Measurements from ENCODE around the gene DNASE1L2. TPM values are rescaled to one million over a fixed set of nuclear protein-coding genes. Genes with fewer than 3 reads are reported as not detected.

The DNASE1L2 gene
- total RNA-seq, 1 experiment from 2014 or later: 1.9 TPM

DNA sequence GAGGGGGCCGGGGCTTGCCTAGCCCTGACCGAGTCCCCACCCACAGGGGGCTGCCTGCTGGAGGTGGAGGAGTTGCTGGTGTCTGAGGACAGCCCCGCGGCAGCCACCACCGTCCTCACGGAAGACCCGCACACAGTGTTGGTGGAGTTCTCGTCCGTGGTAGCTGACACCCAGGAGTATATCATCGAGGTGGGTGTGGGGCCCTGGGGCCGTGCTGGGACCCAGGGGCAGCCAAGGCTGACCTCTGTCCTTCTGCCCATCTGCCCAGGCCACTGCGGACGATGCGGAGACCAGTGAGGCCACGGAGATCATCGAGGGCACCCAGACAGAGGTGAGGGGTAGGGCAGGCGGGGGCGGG lies 1.5 kb upstream of the DNASE1L2 start (continued):
- TF ChIP-seq SRF (IDR thresholded peaks at IDR 0.05; ENCODE audit: low read depth) (no peak), POLR2AphosphoS5 (IDR thresholded peaks at IDR 0.05; ENCODE audit: low read depth, low read length) (no peak)

DNA sequence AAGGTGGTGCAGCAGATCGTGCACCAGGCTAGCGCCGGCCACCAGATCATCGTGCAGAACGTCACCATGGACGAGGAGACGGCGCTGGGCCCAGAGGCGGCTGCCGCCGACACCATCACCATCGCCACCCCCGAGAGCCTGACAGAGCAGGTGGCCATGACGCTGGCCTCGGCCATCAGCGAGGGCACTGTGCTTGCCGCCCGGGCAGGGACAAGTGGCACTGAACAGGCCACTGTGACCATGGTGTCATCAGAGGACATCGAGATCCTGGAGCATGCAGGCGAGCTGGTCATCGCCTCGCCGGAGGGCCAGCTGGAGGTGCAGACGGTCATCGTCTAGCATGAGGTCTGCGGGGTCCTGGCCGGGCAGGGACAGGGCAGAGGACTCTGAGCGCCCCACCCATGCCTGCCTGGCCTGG lies 1.0 kb upstream of the DNASE1L2 start:
- Histone ChIP-seq H2AFZ (ENCODE audit: low read depth, low read length, poor library complexity, severe bottlenecking) (no peak overlapping the region), H3K4me2 (ENCODE audit: low read length) (no peak overlapping the region), H3K36me3 (ENCODE audit: control insufficient read depth in 1 of 2, insufficient read depth in 2 of 2, low read length in 2 of 2) (peaks cover 3% of the 10 kb centered on the region in 2 experiments; a peak in 1 of 4 replicates), H3K9me2 (ENCODE audit: insufficient read depth) (no peaks in the 10 kb centered on the region), H3K27ac (ENCODE audit: low read depth, low read length) (no peak overlapping the region; the same call in 1 of the 2 replicates), H3K79me2 (ENCODE audit: insufficient read depth, low read length) (no peaks in the 10 kb centered on the region), H3K4me1 (ENCODE audit: control insufficient read depth in 1 of 2, insufficient read depth in 2 of 2, low read length in 2 of 2) (peaks cover 0 to 14% of the 10 kb centered on the region in 2 experiments; a peak in 2 of 4 replicates), H4K20me1 (ENCODE audit: insufficient read depth) (no peaks in the 10 kb centered on the region), H3K9me3 (ENCODE audit: control insufficient read depth in 1 of 2, insufficient read depth in 1 of 2, low read depth in 1 of 2, low read length in 2 of 2) (no peaks in the 10 kb centered on the region), H3K27me3 (ENCODE audit: insufficient read depth, low read length) (no peaks in the 10 kb centered on the region), H3K9ac (ENCODE audit: low read length) (no peak overlapping the region), H3K4me3 (replicated peaks in 1 of 2; ENCODE audit: low read depth in 1 of 2, low read length in 2 of 2) (no peak overlapping the region)
- no peak for DNase-seq (ENCODE audit: low read depth, low spot score)
- ChIA-PET RAD21 (ENCODE audit: low non-redundant PET in 1 of 2, low total read pairs in 2 of 2, uncharacterized antibody in 2 of 2, unreplicated experiment in 2 of 2) (no interaction called here), CTCF (no interaction called here), POLR2A (interaction anchor here (1.2 kb wide), 1 partner anchor 16 kb away, joined by 3 read pairs; the partner anchor contains the start of gene ECI1)
- ATAC-seq: no peak
- TF ChIP-seq TCF7L2 (IDR thresholded peaks at IDR 0.05; ENCODE audit: borderline replicate concordance, extremely low read depth, insufficient read depth, insufficient read length) (no peak), SRF (IDR thresholded peaks at IDR 0.05; ENCODE audit: low read depth) (no peak), ELF1 (IDR thresholded peaks at IDR 0.05; ENCODE audit: borderline replicate concordance, low read depth) (no peak), CEBPB (IDR thresholded peaks at IDR 0.05; ENCODE audit: low read depth) (no peak), RAD21 (IDR thresholded peaks at IDR 0.05; ENCODE audit: low read depth) (no peak), EZH2phosphoT487 (IDR thresholded peaks at IDR 0.05; ENCODE audit: borderline replicate concordance) (no peak), POLR2A (IDR thresholded peaks at IDR 0.05; ENCODE audit: borderline replicate concordance, extremely low read depth, insufficient read depth, insufficient read length) (no peak), POLR2AphosphoS5 (IDR thresholded peaks at IDR 0.05; ENCODE audit: low read depth, low read length) (no peak), JUND (IDR thresholded peaks at IDR 0.05) (no peak), FOSL1 (IDR thresholded peaks at IDR 0.05; ENCODE audit: low read depth) (no peak), EGR1 (IDR thresholded peaks at IDR 0.05; ENCODE audit: low read depth) (no peak)
- TF ChIP-seq, protein P1, sequence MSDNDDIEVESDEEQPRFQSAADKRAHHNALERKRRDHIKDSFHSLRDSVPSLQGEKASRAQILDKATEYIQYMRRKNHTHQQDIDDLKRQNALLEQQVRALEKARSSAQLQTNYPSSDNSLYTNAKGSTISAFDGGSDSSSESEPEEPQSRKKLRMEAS (IDR thresholded peaks at IDR 0.05): no peak
- TF ChIP-seq, protein P2, sequence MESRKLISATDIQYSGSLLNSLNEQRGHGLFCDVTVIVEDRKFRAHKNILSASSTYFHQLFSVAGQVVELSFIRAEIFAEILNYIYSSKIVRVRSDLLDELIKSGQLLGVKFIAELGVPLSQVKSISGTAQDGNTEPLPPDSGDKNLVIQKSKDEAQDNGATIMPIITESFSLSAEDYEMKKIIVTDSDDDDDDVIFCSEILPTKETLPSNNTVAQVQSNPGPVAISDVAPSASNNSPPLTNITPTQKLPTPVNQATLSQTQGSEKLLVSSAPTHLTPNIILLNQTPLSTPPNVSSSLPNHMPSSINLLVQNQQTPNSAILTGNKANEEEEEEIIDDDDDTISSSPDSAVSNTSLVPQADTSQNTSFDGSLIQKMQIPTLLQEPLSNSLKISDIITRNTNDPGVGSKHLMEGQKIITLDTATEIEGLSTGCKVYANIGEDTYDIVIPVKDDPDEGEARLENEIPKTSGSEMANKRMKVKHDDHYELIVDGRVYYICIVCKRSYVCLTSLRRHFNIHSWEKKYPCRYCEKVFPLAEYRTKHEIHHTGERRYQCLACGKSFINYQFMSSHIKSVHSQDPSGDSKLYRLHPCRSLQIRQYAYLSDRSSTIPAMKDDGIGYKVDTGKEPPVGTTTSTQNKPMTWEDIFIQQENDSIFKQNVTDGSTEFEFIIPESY (IDR thresholded peaks at IDR 0.05; ENCODE audit: extremely low read depth, insufficient replicate concordance, low read length): no peak
- TF ChIP-seq, protein P3, sequence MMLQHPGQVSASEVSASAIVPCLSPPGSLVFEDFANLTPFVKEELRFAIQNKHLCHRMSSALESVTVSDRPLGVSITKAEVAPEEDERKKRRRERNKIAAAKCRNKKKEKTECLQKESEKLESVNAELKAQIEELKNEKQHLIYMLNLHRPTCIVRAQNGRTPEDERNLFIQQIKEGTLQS (IDR thresholded peaks at IDR 0.05): no peak
- BruUV-seq (replicated peaks): no TSS peak
- intact Hi-C loops (cut with micrococcal nuclease): no loop called here

All from HCT116 (cell line).